HepG2 (cell line): ENCODE results near the gene GPRC5D. TPM values are rescaled to one million over a fixed set of nuclear protein-coding genes. Genes with fewer than 3 reads are reported as not detected.

Source experiments
- BCL6 ChIP-seq: IDR thresholded peaks from 2 replicates; pipeline ENCODE4 v1.6.1; 2016; ENCODE audit warnings: missing genetic modification reagents, missing compliant biosample characterization
- EP300 ChIP-seq, 3 experiments: sonication (generic) in 1 of 3; formaldehyde crosslinking in 1 of 3; IDR thresholded peaks; 2 replicates each; pipeline versions ENCODE4 v1.5.1 to v1.6.1; 2011 to 2020; ENCODE audit warnings: low read depth in 2 of 3, low read length in 2 of 3, borderline replicate concordance in 1 of 3, improper control_type of control experiment in 1 of 3, mild to moderate bottlenecking in 1 of 3, missing genetic modification reagents in 1 of 3, moderate library complexity in 1 of 3
- GATAD2A ChIP-seq: IDR thresholded peaks from 2 replicates; pipeline ENCODE4 v1.6.1; 2016
- PAXIP1 ChIP-seq: sonication (generic); formaldehyde crosslinking; conservative IDR thresholded peaks from 2 replicates; pipeline ENCODE4 v1.4.0; 2020; ENCODE audit warnings: mild to moderate bottlenecking, missing genetic modification reagents, moderate library complexity
- RBM39 ChIP-seq: fragments of 200-400 bp; formaldehyde crosslinking; IDR thresholded peaks from one replicate; pipeline ENCODE4 v1.6.1; 2018; ENCODE audit warnings: antibody characterized with exemption, mild to moderate bottlenecking, low read depth, low read length; ENCODE audit not compliant: poor library complexity, severe bottlenecking
- SOX5 ChIP-seq: IDR thresholded peaks from 2 replicates; pipeline ENCODE4 v1.6.1; 2016; ENCODE audit warnings: borderline replicate concordance
- SP2 ChIP-seq: sonication (generic); formaldehyde crosslinking; IDR thresholded peaks from 2 replicates; pipeline ENCODE4 v1.5.1; 2020; ENCODE audit warnings: mild to moderate bottlenecking, missing genetic modification reagents
- STAG1 ChIP-seq: sonication (generic); formaldehyde crosslinking; IDR thresholded peaks from 2 replicates; pipeline ENCODE4 v1.4.0; 2020; ENCODE audit warnings: missing genetic modification reagents
- ZNF101 ChIP-seq: sonication (generic); formaldehyde crosslinking; IDR thresholded peaks from 2 replicates; pipeline ENCODE4 v1.4.0; 2020; ENCODE audit warnings: mild to moderate bottlenecking, low read depth, missing genetic modification reagents, borderline replicate concordance
- ZNF280B ChIP-seq: sonication (generic); formaldehyde crosslinking; IDR thresholded peaks from 2 replicates; pipeline ENCODE4 v1.5.0; 2020; ENCODE audit warnings: missing genetic modification reagents, mild to moderate bottlenecking, borderline replicate concordance
- ZNF333 ChIP-seq: sonication (generic); formaldehyde crosslinking; IDR thresholded peaks from 2 replicates; pipeline ENCODE4 v1.4.0; 2020; ENCODE audit warnings: mild to moderate bottlenecking, missing genetic modification reagents, borderline replicate concordance
- ZNF550 ChIP-seq: sonication (generic); formaldehyde crosslinking; IDR thresholded peaks from 2 replicates; pipeline ENCODE4 v1.4.0; 2020; ENCODE audit warnings: mild to moderate bottlenecking, missing genetic modification reagents, borderline replicate concordance
- ZNF577 ChIP-seq: sonication (generic); formaldehyde crosslinking; IDR thresholded peaks from 2 replicates; pipeline ENCODE4 v1.4.0; 2020; ENCODE audit warnings: mild to moderate bottlenecking, low read depth, missing genetic modification reagents, borderline replicate concordance
- ZNF609 ChIP-seq: sonication (generic); formaldehyde crosslinking; IDR thresholded peaks from 2 replicates; pipeline ENCODE4 v1.4.0; 2020; ENCODE audit warnings: mild to moderate bottlenecking, missing genetic modification reagents, borderline replicate concordance
- polyA plus RNA-seq, 8 experiments: library from polyadenylated mRNA; depleted of rRNA in 3 of 8; stranded (reverse) in 7 of 8; unstranded in 1 of 8; fragments of >200 nt; fragmentation: Illumina TruSeq in 4 of 8; extraction: Trizol in 4 of 8; gene quantifications; 2 replicates each; pipeline versions ENCODE4 v1.2.1 to v1.2.3, GENCODE V29; 2011 to 2016; ENCODE audit warnings: low read depth in 4 of 8, missing spikeins in 1 of 8, mixed read lengths in 1 of 8; ENCODE audit not compliant: insufficient read depth in 1 of 8
- total RNA-seq, 5 experiments: library from RNA; depleted of rRNA; stranded (reverse); fragments of >200 nt; fragmentation: Illumina TruSeq; extraction: Trizol; gene quantifications; 2 replicates each; pipeline ENCODE4 v1.2.3, GENCODE V29; 2016; ENCODE audit warnings: low read depth in 1 of 5

GPRC5D gene
- total and polyA plus RNA-seq, 2 of the 13 experiments (the other 11 are each of a cell fraction or from before 2014, with no cell fraction given), result not detected

GRCh38 chr12:12946686-12947355 is 5.1 kb downstream of the GPRC5D start (continued):
- 0 out of 2 replicates have a peak, but pooled peaks have one; percentile 8 for TF ChIP-seq ZNF609
- 0 out of 2 replicates have a peak, but pooled peaks have one; percentile 23 for TF ChIP-seq PAXIP1 (CRISPR knock-in tag)
- TF ChIP-seq STAG1 (CRISPR knock-in tag), result no peak
- TF ChIP-seq GATAD2A (CRISPR knock-in tag), result peak; percentile 88
- no peak for TF ChIP-seq ZNF280B (CRISPR knock-in tag)
- TF ChIP-seq ZNF550 (CRISPR knock-in tag), result no peak
- peak in 1 of 2 experiments; percentile 43; a peak in 1 of 4 replicates for TF ChIP-seq EP300 (IDR thresholded peaks at IDR 0.05; ENCODE audit: low read depth in 2 of 2, low read length in 2 of 2)
- peak; percentile 47; the same call in 1 of the 2 replicates for TF ChIP-seq EP300 (CRISPR knock-in tag; IDR thresholded peaks at IDR 0.05; ENCODE audit: borderline replicate concordance)
- no peak for TF ChIP-seq ZNF101 (CRISPR knock-in tag)
- TF ChIP-seq SOX5, result peak; percentile 91
- no peak for TF ChIP-seq ZNF577
- no peak for TF ChIP-seq SP2
- TF ChIP-seq RBM39, result no peak
- peak; percentile 69 for TF ChIP-seq BCL6
- TF ChIP-seq ZNF333 (CRISPR knock-in tag), result no peak
